SK-N-SH treated with all-trans-retinoic acid at 6 μM for 48 hours (cell line): ENCODE data around the gene MAGEC3.

ENCODE experiments used
- ARNTL ChIP-seq: fragments of 450-650 bp; formaldehyde crosslinking; IDR thresholded peaks from 2 replicates; pipeline ENCODE4 v1.5.0; 2020; ENCODE audit warnings: low read depth, mild to moderate bottlenecking, moderate library complexity, borderline replicate concordance
- BACH2 ChIP-seq: fragments of 250-450 bp; sonication (Bioruptor Pico); IDR thresholded peaks from 2 replicates; pipeline ENCODE4 v1.9.0; 2021; ENCODE audit warnings: mild to moderate bottlenecking, borderline replicate concordance
- CREB5 ChIP-seq: fragments of 250-450 bp; sonication (Bioruptor Pico); IDR thresholded peaks from 2 replicates; pipeline ENCODE4 v1.5.1; 2020; ENCODE audit warnings: low read depth, mild to moderate bottlenecking, moderate library complexity
- OSR1 ChIP-seq: fragments of 250-450 bp; sonication (Bioruptor Pico); IDR thresholded peaks from 2 replicates; pipeline ENCODE4 v1.8.0; 2022; ENCODE audit warnings: moderate library complexity, mild to moderate bottlenecking, inconsistent platforms
- PATZ1 ChIP-seq: fragments of 250-450 bp; sonication (Bioruptor Pico); IDR thresholded peaks from 2 replicates; pipeline ENCODE4 v1.8.0; 2020; ENCODE audit warnings: mild to moderate bottlenecking, moderate library complexity, borderline replicate concordance
- POU6F1 ChIP-seq: fragments of 250-450 bp; sonication (Bioruptor Pico); IDR thresholded peaks from 2 replicates; pipeline ENCODE4 v1.8.0; 2021; ENCODE audit warnings: low read depth, mild to moderate bottlenecking, moderate library complexity, borderline replicate concordance
- PPARA ChIP-seq: fragments of 250-450 bp; sonication (Bioruptor Pico); IDR thresholded peaks from 2 replicates; pipeline ENCODE4 v1.5.0; 2020; ENCODE audit warnings: mild to moderate bottlenecking, borderline replicate concordance
- RARB ChIP-seq: fragments of 250-450 bp; sonication (Bioruptor Pico); IDR thresholded peaks from 2 replicates; pipeline ENCODE4 v1.8.0; 2021; ENCODE audit warnings: mild to moderate bottlenecking, moderate library complexity
- SNAI2 ChIP-seq: fragments of 250-450 bp; sonication (Bioruptor Pico); IDR thresholded peaks from 2 replicates; pipeline ENCODE4 v1.5.0; 2020; ENCODE audit warnings: mild to moderate bottlenecking, moderate library complexity
- TCF4 ChIP-seq: fragments of 250-450 bp; sonication (Bioruptor Pico); IDR thresholded peaks from 2 replicates; pipeline ENCODE4 v1.8.0; 2021; ENCODE audit warnings: mild to moderate bottlenecking, moderate library complexity, borderline replicate concordance
- ZC3H10 ChIP-seq: fragments of 250-450 bp; sonication (Bioruptor Pico); IDR thresholded peaks from 2 replicates; pipeline ENCODE4 v1.5.1; 2021; ENCODE audit warnings: mild to moderate bottlenecking, moderate library complexity
- ZFP30 ChIP-seq: fragments of 450-650 bp; formaldehyde crosslinking; IDR thresholded peaks from 2 replicates; pipeline ENCODE4 v1.5.0; 2022; ENCODE audit warnings: mild to moderate bottlenecking, moderate library complexity
- TF ChIP-seq, protein P1 (sequence below): fragments of 250-450 bp; sonication (Bioruptor Pico); IDR thresholded peaks from 2 replicates; pipeline ENCODE4 v1.5.0; 2020; ENCODE audit warnings: mild to moderate bottlenecking, moderate library complexity

GRCh38 chrX:141947350-141947749 lies 109.2 kb downstream of the MAGEC3 start:
- TF ChIP-seq PATZ1 (CRISPR knock-in tag) (no peak), ZC3H10 (CRISPR knock-in tag) (no peak), ZFP30 (no peak), CREB5 (CRISPR knock-in tag) (no peak), RARB (CRISPR knock-in tag) (no peak), BACH2 (CRISPR knock-in tag) (no peak), SNAI2 (CRISPR knock-in tag) (no peak), POU6F1 (CRISPR knock-in tag) (no peak), OSR1 (no peak), PPARA (CRISPR knock-in tag) (no peak), ARNTL (CRISPR knock-in tag) (no peak), TCF4 (CRISPR knock-in tag) (no peak)
- TF ChIP-seq, protein P1, sequence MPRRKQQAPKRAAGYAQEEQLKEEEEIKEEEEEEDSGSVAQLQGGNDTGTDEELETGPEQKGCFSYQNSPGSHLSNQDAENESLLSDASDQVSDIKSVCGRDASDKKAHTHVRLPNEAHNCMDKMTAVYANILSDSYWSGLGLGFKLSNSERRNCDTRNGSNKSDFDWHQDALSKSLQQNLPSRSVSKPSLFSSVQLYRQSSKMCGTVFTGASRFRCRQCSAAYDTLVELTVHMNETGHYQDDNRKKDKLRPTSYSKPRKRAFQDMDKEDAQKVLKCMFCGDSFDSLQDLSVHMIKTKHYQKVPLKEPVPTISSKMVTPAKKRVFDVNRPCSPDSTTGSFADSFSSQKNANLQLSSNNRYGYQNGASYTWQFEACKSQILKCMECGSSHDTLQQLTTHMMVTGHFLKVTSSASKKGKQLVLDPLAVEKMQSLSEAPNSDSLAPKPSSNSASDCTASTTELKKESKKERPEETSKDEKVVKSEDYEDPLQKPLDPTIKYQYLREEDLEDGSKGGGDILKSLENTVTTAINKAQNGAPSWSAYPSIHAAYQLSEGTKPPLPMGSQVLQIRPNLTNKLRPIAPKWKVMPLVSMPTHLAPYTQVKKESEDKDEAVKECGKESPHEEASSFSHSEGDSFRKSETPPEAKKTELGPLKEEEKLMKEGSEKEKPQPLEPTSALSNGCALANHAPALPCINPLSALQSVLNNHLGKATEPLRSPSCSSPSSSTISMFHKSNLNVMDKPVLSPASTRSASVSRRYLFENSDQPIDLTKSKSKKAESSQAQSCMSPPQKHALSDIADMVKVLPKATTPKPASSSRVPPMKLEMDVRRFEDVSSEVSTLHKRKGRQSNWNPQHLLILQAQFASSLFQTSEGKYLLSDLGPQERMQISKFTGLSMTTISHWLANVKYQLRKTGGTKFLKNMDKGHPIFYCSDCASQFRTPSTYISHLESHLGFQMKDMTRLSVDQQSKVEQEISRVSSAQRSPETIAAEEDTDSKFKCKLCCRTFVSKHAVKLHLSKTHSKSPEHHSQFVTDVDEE = no peak
